ENCODE measurements around the gene DDX4. TPM values are rescaled to one million over a fixed set of nuclear protein-coding genes. Genes with fewer than 3 reads are reported as not detected.

The DDX4 gene
- polyA plus RNA-seq, 4 donors = 0.04 to 0.21 (median 0.10) TPM; not detected in 1

GRCh38 chr5:55860709-55861108 is 122.8 kb downstream of the DDX4 start:
- no peak for DNase-seq (ENCODE audit: low read depth in 4 of 4, low spot score in 3 of 4)

GRCh38 chr5:55864606-55865541 is 127.0 kb downstream of the DDX4 start:
- DNase-seq (ENCODE audit: low read depth in 4 of 4, low spot score in 3 of 4) = no peak

- DNase-seq (ENCODE audit: low read depth in 4 of 4, low spot score in 3 of 4) = no peak
Measured at GRCh38 chr5:55865831-55866230, 128.0 kb downstream of the DDX4 start.

- DNase-seq (ENCODE audit: low read depth in 4 of 4, low spot score in 3 of 4) = no peak
Measured at GRCh38 chr5:55866485-55866884, 128.6 kb downstream of the DDX4 start.

Other genes with a start within 250 kb of the DDX4 start
- 100 to 1,000 TPM in 2 of 4 donors, 10 to 100 TPM in 2; 94.9 to 104 (median 99.6) TPM for gene PLPP1, start 203.1 kb upstream of the DDX4 start, polyA plus RNA-seq (ENCODE audit: insufficient read length in 4 of 4)
- 10 to 100 TPM; 25.8 to 38.9 (median 34.9) TPM for gene SLC38A9, start 25.7 kb upstream of the DDX4 start, polyA plus RNA-seq (ENCODE audit: insufficient read length in 4 of 4)
- gene IL31RA, start 113.3 kb downstream of the DDX4 start, polyA plus RNA-seq (ENCODE audit: insufficient read length in 4 of 4) = under 1 TPM in 3 of 4 donors, not detected in 1; 0.08 to 0.10 (median 0.09) TPM